Measurements from ENCODE around the gene UBXN6.

UBXN6 gene

GRCh38 chr19:4457654-4458395 is at the start of gene UBXN6:
TSS of gene UBXN6 (minus strand) at chr19:4457794. CDS start at chr19:4457697, 97 bp downstream.
- peak; percentile 91 for DNase-seq

GRCh38 chr19:4507150-4507452 is 49.5 kb upstream of the UBXN6 start:
- no peak for DNase-seq

- no peak for DNase-seq
These were observed 49.0 kb upstream of the UBXN6 start for GRCh38 chr19:4506449-4507149.

- DNase-seq: no peak
These were observed 48.2 kb upstream of the UBXN6 start for GRCh38 chr19:4505570-4506448.

GRCh38 chr19:4504891-4505569 is 47.4 kb upstream of the UBXN6 start:
- no peak for DNase-seq

GRCh38 chr19:4504297-4504701 is 46.7 kb upstream of the UBXN6 start:
- no peak for DNase-seq

- DNase-seq: no peak
These were observed 46.2 kb upstream of the UBXN6 start for GRCh38 chr19:4503825-4504170.

GRCh38 chr19:4503132-4503824 is 45.7 kb upstream of the UBXN6 start:
- DNase-seq: no peak

- DNase-seq: no peak
These were observed 44.9 kb upstream of the UBXN6 start for GRCh38 chr19:4502282-4503131.

GRCh38 chr19:4501691-4502090 is 44.1 kb upstream of the UBXN6 start:
- DNase-seq: no peak

- DNase-seq: no peak
These were observed 43.4 kb upstream of the UBXN6 start for GRCh38 chr19:4500841-4501591.

GRCh38 chr19:4499855-4500254 is 42.3 kb upstream of the UBXN6 start:
- DNase-seq: no peak

- DNase-seq: no peak
These were observed 41.7 kb upstream of the UBXN6 start for GRCh38 chr19:4499318-4499717.

- no peak for DNase-seq
These were observed 41.1 kb upstream of the UBXN6 start for GRCh38 chr19:4498694-4499093.

GRCh38 chr19:4497770-4498389 is 40.3 kb upstream of the UBXN6 start:
- no peak for DNase-seq

- no peak for DNase-seq
These were observed 38.7 kb upstream of the UBXN6 start for GRCh38 chr19:4496304-4496703.

- no peak for DNase-seq
These were observed 37.9 kb upstream of the UBXN6 start for GRCh38 chr19:4495471-4495870.

GRCh38 chr19:4494691-4495064 is 37.1 kb upstream of the UBXN6 start:
- DNase-seq: no peak

- DNase-seq: no peak
These were observed 36.5 kb upstream of the UBXN6 start for GRCh38 chr19:4493929-4494690.
